NCI-H1694 (cell line): ENCODE results near the gene PHPT1.

Experiments used
- DNase-seq: peaks from one replicate; lab custom pipeline; 2025; lab: John Stamatoyannopoulos, UW

PHPT1 gene

DNA sequence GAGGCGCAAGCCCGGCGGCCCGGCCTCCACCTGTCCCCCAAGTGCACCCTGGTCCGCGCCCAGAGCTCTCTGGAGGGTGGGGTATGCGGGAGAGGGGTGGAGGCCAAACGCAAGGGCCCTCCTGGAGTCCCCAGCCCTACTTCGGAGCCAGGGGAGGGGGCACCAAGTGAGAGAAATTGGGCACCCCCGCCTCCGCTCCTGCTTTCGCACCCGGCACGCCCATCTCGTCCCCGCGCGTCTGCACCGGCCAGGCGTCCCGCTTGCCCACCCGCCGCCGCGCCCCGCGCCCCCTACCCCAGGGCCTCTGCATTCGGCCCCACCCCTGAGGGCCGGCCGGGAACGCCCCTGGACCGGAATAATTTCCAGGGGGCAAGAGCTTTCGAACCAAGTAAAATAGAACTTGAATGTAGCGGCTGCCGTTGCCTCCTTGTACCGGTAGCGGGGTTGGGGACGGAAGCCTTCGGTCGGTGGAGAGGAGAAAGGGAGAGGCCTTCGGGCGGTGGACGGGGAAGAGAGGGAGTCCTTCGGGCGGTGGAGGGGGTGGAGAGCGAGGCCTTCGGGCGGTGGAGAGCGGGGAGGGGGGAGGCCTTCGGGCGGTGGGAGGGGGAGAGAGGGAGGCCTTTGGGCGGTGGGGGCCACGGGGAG lies 694 bp upstream of the PHPT1 start:
- DNase-seq, result no peak

DNA sequence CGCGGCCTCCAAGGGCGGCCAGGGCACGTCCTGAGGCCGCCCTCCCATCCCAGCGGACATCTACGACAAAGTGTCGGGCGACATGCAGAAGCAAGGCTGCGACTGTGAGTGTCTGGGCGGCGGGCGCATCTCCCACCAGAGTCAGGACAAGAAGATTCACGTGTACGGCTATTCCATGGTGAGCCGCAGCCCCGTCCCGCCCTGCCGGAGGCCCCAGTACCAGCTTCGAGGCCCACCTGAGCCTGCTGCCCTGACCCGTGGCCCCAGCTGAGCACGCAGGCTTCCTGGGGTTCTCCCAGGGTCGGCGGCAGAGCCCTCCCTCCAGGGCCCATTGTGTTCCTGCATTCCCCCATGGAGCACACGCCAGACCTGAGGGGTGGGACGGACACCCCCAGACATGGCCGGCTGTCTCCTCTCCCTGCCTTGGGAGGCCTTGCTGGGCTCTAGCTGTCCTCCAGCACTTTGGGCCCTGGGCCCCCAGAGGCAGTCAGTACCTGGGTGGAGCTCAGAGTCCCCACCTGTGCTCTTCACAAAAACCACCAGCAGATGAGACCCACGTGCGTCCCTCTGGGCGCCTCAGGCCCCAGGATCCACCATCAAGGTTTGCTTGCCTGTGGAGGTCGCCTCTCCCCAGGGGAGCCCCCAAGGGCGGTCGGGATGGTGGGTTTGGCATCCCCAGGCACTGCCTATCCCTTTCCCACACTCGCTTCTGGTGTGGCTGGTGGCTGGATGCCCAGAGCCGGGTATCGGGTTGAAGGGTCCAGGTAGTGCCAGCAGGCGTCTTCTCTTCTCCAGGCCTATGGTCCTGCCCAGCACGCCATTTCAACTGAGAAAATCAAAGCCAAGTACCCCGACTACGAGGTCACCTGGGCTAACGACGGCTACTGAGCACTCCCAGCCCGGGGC lies 1.0 kb downstream of the PHPT1 start:
- no peak for DNase-seq

DNA sequence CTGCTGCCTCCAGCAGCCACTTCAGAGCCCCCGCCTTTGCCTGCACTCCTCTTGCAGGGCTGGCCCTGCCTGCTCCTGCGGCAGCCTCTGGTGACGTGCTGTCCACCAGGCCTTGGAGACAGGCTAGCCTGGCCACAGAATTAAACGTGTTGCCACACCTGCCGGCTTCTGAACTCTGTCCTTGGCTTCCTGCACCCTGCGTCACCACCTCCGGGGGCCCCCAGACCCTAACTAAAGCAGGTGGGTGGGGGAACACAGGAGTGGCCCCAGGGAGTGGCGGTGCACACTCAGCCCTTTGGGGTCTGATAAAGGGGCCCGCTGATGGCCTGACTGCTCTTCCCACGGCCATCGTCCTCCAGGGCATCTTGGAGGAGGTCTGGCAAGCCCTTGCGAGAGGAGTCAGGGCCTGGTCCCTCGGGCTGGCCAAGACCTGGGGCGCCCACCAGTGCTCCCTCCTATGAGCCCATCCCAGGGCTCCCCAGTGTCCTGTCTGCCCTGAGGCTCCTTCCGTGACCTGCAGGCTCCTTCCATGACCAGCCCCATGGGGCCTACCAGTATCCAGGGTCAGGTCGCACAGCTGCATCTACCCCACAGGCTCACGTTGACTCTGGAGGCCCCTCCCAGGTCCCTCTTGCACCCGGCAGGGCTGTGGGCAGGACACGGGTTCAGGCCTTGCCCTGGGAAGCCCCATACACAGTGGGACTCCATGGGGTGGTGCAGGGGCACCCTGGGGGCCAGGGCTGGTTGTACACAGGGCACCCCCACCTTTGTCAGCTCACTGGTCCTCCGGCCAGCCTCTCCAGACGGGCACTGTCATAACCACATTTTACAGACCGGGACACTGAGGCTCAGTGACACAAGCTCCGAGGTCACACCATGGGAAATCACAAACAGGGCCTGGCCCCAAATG lies 1.9 kb downstream of the PHPT1 start:
- no peak for DNase-seq

DNA sequence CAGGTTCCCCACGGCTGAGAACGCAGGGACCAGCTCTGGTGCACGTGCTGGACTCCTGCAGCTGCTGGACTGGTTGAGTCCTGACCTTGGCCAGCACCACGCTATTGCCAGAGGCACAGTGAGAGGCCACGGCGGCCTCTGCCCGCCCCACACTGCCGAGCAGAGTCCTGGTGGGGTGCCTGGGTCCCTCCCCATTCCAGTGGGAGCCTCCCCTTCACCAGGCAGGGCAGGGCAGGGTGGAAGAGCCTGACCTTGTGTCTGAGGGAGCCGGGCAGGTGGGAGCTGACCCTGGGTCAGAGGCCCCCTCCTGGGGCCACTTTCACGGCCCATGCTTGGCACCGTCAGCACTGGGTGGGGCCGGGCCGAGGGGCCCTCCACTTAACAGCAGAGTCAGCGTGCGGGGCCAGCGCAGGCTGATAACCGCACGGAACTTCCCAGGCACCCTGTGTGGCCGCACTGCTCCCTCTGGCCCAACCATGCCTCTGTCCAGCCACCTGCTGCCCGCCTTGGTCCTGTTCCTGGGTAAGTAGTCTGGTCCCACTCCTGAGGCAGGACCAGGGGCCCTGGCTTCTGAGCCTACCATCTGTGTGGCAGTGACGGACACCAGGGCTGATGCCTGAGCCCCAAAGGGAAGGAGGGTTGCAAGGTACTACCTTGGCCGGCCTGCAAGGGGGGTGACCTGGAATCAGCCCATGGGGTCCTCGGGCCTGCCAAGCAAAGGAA lies 2.9 kb downstream of the PHPT1 start, which contains the start of gene MAMDC4:
Gene MAMDC4 (plus strand): TSS at position 406 of the 723 bp plus-strand sequence. CDS start 71 bp downstream, at position 477.
- no peak for DNase-seq

DNA sequence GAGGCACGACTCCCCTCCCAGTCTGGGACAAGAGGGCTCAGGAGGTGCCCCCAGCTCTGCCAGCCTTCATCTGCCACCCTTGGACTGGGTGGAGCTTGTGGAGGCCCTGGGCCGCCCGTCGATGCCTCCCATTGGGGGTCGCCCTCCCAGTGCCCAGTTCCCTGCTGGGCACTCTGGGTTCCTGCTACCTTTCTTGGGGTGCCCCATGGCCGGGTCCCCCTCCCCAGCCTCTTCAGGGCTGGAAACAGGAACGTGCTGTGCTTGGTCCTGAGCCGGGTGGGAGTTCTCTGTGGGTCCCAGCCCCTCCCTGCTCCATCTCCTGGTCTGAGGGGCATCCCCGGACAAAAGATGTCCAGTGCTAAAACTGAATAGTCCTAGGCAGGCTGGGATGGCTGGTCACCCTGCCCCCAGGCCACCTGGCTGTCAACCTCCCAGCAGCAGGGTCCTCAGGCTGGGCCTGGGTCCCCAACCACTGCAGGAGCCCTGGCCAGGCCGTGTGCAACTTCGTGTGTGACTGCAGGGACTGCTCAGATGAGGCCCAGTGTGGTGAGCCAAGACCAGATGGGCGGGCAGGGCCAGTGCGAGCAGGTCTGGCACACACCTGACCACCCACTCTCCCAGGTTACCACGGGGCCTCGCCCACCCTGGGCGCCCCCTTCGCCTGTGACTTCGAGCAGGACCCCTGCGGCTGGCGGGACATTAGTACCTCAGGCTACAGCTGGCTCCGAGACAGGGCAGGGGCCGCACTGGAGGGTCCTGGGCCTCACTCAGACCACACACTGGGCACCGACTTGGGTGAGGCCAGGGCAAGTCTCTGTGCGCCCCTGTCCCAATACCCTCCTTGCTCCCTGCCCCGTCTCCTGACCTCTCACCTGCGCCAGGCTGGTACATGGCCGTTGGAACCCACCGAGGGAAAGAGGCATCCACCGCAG lies 3.7 kb downstream of the PHPT1 start:
- DNase-seq, result no peak

DNA sequence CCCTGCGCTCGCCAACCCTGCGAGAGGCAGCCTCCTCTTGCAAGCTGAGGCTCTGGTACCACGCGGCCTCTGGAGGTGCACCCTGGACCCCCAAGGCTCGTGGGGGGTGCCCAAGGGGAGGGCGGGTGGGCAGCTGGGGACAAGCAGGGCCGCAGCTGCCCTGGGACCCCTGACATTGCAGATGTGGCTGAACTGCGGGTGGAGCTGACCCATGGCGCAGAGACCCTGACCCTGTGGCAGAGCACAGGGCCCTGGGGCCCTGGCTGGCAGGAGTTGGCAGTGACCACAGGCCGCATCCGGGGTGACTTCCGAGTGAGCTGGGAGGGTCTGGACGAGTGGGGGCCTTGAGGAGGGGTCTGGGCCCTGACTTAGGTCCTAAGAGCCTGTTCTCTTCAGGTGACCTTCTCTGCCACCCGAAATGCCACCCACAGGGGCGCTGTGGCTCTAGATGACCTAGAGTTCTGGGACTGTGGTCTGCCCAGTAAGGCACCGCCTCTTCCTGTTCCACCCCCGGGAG lies 4.4 kb downstream of the PHPT1 start:
- no peak for DNase-seq

DNA sequence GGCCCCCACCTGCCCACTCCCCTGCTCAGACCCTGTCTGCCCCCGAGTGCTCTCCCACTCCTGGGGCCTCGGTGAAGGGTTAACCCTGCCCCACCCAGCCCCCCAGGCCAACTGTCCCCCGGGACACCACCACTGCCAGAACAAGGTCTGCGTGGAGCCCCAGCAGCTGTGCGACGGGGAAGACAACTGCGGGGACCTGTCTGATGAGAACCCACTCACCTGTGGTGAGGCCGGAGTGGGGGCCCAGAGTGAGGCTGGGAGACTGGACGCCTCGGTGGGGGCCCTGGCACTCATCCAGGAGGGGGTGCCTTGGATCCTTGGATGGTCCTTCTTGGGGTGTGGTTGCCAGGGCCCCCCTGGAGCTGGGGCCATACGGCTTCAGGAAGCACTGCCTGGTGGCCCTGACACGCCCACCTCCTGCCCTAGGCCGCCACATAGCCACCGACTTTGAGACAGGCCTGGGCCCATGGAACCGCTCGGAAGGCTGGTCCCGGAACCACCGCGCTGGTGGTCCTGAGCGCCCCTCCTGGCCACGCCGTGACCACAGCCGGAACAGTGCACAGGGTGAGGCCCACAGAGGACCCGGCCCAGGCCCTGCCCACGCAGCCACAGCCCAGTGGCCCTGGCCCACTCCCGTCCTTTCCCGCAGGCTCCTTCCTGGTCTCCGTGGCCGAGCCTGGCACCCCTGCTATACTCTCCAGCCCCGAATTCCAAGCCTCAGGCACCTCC lies 5.1 kb downstream of the PHPT1 start:
- DNase-seq, result no peak

DNA sequence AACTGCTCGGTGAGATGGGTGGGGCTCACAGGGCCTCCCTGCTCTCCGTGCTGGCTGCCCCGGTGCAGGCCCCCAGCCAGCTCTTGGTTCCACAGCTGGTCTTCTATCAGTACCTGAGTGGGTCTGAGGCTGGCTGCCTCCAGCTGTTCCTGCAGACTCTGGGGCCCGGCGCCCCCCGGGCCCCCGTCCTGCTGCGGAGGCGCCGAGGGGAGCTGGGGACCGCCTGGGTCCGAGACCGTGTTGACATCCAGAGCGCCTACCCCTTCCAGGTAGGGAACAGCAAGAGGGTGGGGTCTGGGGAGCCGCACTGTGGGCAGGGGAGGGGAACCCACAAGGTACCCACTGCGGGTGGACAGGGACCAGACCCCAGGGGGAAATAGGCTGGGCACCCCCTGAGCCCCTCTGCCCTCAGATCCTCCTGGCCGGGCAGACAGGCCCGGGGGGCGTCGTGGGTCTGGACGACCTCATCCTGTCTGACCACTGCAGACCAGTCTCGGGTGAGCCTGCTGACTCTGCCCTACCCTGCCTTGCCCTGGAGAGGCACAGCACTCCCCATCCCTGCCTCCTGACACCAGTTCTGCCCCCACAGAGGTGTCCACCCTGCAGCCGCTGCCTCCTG lies 5.7 kb downstream of the PHPT1 start:
- no peak for DNase-seq

DNA sequence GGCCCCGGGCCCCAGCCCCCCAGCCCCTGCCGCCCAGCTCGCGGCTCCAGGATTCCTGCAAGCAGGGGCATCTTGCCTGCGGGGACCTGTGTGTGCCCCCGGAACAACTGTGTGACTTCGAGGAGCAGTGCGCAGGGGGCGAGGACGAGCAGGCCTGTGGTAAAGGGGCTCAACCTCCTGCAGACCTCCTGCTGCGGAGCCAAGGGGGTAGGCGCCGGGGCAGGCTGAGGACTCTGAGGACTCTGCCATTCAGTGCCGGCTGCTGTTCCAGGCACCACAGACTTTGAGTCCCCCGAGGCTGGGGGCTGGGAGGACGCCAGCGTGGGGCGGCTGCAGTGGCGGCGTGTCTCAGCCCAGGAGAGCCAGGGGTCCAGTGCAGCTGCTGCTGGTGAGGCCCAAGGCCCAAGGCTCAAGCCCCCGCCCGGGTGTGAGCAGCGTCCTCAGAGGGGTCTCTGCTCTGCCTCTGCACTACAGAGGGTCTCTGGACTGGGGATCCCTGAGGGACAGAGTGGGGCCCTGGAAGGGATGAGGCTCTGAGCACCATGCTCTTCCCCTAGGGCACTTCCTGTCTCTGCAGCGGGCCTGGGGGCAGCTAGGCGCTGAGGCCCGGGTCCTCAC lies 6.4 kb downstream of the PHPT1 start:
- DNase-seq, result no peak

DNA sequence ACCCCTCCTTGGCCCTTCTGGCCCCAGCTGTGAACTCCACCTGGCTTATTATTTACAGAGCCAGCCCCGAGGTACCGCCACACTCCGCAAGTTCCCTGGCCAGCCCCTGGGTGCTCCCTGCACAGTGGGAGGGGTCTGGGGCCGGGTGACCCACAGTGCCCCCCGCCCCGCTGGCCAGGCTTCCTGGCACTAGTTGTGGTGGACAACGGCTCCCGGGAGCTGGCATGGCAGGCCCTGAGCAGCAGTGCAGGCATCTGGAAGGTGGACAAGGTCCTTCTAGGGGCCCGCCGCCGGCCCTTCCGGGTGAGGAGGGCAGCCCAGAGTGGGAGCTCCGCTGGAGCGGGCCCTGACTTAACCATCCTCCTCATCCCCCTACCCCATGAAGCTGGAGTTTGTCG lies 6.9 kb downstream of the PHPT1 start:
- DNase-seq, result no peak

DNA sequence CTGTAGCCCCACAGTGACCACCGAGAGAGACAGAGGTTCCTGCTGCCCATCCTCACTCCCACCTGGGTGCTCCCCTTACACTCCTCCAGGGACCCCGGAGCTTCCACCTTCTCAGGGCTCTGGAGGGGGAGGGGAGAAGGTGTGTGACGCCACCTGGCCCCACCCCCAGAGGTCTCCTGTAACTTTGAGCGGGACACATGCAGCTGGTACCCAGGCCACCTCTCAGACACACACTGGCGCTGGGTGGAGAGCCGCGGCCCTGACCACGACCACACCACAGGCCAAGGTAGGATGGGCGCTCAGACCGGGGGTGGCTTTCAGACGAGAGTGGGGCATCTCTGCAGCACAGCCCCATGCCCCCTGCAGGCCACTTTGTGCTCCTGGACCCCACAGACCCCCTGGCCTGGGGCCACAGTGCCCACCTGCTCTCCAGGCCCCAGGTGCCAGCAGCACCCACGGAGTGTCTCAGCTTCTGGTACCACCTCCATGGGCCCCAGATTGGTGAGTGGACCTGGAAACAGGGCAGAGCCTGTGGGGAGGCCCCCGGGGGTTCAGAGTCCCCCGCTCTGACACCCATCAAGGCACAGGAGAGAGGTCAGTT lies 7.4 kb downstream of the PHPT1 start:
- DNase-seq, result no peak

DNA sequence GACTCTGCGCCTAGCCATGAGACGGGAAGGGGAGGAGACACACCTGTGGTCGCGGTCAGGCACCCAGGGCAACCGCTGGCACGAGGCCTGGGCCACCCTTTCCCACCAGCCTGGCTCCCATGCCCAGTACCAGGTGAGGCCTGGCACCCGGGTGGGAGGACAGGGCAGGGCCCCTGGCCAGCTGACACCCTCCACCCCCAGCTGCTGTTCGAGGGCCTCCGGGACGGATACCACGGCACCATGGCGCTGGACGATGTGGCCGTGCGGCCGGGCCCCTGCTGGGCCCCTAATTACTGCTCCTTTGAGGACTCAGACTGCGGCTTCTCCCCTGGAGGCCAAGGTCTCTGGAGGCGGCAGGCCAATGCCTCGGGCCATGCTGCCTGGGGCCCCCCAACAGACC lies 8.0 kb downstream of the PHPT1 start:
- no peak for DNase-seq

DNA sequence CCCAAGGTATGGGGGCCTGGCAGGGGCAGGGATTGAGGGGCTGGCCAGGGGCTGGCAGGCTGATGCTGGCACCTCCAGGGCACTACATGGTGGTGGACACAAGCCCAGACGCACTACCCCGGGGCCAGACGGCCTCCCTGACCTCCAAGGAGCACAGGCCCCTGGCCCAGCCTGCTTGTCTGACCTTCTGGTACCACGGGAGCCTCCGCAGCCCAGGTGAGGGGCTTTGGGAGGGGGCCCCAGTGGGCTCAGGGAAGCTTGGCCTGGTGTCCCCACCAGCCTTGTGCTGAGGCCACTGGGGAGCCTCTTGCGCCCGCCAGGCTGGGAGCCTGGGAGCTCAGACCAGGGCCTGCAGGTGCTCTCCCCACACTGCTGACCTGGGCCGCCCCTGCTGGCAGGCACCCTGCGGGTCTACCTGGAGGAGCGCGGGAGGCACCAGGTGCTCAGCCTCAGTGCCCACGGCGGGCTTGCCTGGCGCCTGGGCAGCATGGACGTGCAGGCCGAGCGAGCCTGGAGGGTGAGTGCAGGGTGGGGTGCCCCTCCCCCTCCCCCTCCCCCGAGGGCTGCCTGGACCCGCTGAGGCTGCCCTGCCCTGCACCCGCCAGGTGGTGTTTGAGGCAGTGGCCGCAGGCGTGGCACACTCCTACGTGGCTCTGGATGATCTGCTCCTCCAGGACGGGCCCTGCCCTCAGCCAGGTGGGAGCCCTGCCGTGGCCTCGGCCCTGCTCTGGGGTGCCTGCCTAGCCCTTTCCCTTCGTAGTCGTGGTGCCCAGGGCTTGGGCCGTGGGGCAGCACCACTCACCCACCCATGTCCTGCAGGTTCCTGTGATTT lies 8.6 kb downstream of the PHPT1 start:
- DNase-seq, result no peak

DNA sequence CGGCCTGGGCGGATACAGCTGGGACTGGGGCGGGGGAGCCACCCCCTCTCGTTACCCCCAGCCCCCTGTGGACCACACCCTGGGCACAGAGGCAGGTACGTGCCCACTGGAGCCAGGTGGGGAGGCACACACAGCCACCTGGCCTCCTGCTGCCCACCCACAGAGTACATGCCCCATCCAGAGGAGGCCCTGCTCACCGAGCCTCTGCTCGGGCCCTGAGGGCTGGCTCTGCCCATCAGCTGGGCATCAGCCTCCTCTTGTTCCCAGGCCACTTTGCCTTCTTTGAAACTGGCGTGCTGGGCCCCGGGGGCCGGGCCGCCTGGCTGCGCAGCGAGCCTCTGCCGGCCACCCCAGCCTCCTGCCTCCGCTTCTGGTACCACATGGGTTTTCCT lies 9.2 kb downstream of the PHPT1 start:
- no peak for DNase-seq

DNA sequence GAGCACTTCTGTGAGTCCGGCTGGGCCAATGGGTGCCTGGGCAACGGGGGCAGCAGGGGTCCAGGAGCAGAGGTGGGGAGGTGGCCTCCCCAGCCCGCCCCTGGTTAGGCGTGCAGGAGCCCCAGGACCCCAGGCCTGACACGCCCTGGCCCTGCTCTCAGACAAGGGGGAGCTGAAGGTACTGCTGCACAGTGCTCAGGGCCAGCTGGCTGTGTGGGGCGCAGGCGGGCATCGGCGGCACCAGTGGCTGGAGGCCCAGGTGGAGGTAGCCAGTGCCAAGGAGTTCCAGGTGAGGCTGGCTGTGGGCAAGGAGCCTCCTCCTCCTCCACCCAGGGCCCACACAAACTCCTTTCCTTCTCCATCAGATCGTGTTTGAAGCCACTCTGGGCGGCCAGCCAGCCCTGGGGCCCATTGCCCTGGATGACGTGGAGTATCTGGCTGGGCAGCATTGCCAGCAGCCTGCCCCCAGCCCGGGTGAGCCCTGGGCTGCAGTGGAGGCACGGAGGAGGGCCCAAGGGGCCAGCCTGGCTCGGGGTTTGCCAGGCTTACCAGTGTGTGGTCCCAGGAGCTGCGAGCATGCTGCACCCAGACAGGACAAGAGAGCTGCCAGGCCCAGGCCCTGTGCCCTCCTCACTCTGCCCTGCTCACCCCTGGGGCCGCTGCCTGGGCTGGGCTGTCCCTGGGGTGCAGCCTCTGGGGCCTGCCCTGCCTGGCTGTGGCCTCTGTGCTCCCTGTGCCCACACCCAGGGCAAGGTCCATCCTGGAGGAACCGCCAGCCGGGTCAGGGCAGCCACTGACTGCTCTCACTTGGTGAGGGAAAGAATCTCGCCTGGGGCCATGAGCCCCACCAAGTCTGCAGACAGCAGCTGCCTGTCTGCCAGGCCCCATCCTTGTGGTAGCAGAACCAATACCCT lies 9.9 kb downstream of the PHPT1 start:
- no peak for DNase-seq

DNA sequence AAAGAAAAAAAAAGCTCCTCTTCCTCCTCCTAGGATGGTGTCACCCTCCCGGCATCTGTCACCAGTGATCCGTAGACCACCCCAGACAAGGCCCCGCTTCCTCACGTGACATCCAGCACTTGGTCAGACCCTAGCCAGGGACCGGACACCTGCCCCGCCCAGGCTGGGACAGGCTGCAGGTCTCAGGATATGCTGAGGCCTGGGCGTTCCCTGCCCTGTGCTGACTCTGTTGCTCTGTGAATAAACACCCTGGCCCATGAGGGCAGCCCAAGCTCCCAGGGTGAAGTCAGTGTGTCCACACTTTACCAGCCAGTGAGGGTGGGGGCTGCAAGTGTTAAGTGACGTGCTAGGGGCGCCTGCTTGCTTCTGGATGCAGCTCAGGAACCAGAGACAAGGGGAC lies 11.3 kb downstream of the PHPT1 start:
- no peak for DNase-seq
